ENCODE data around the gene KIF19.
"Not testable (repeated sequence)": the region's sequence is repeated elsewhere in the genome, so short reads cannot be mapped to it uniquely, and the experiment has no call there.

The KIF19 gene

DNA sequence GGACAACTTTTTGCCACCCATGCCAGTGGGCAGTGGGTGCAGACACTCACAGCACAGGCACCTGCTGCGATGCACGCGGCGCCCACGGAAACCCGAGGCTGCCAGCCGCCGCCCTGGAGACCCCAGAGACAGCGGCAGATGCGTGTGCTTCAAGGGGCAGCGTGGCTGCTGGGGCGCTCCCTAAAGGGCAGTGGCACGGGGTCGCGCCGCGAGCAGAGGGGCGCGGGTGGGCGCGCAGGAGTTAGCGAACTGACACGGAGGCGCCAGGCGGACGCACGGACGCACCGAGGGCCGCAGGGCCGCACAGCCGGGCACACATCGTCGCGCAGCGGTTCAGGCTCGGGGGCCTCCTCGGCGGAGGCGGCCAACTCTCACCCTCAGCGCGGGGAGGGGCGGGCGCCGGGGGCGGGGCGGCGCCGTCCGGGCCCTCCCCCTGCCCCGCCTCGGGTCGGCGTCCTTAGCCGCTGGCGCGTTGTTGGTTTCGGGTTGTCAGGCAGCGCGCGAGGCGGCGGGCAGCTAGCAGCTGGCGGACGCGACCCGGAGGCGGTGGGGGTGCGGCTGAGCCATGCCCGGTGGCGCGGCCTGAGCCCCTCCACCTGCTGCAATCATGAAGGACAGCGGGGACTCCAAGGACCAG lies at the start of gene KIF19:
Gene KIF19 (plus strand): TSS at position 484 of the 637 bp plus-strand sequence. CDS start 124 bp downstream, at position 608.
- no peak for DNase-seq (ENCODE audit: low read depth)

DNA sequence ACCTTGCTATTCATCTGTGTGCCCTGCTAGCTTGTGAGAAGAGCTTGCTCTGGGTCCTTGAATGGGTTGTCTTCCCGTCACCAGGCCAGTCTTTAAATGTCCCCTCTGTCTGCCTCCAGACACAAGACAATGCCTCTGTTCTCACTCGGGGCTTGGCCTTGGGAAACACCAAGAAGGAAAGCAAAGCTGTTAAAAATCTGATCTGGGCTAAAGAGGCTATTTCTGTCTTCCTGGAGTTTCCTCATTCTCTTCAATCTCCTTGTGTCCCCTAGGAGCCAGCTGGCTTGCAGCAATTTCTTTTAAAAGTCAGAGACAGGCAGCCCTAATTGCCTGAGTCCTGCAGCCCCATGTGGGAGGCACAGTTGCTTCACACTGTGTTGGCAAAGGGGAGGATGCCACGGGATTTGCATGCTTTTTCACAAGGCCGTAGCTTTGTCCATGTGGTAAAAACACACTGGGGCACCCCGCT lies 49.5 kb upstream of the KIF19 start:
- DNase-seq (ENCODE audit: low read depth): no peak

- no peak for DNase-seq (ENCODE audit: low read depth)
These were observed 48.1 kb upstream of the KIF19 start for GRCh38 chr17:74277935-74278334.

GRCh38 chr17:74279617-74280016 lies 46.4 kb upstream of the KIF19 start:
- not testable (repeated sequence) for DNase-seq (ENCODE audit: low read depth)

GRCh38 chr17:74280093-74280513 lies 45.9 kb upstream of the KIF19 start:
- DNase-seq (ENCODE audit: low read depth): no peak

- DNase-seq (ENCODE audit: low read depth): no peak
These were observed 44.2 kb upstream of the KIF19 start for GRCh38 chr17:74281799-74282198.

- DNase-seq (ENCODE audit: low read depth): not testable (repeated sequence)
These were observed 43.8 kb upstream of the KIF19 start for GRCh38 chr17:74282274-74282586.

DNA sequence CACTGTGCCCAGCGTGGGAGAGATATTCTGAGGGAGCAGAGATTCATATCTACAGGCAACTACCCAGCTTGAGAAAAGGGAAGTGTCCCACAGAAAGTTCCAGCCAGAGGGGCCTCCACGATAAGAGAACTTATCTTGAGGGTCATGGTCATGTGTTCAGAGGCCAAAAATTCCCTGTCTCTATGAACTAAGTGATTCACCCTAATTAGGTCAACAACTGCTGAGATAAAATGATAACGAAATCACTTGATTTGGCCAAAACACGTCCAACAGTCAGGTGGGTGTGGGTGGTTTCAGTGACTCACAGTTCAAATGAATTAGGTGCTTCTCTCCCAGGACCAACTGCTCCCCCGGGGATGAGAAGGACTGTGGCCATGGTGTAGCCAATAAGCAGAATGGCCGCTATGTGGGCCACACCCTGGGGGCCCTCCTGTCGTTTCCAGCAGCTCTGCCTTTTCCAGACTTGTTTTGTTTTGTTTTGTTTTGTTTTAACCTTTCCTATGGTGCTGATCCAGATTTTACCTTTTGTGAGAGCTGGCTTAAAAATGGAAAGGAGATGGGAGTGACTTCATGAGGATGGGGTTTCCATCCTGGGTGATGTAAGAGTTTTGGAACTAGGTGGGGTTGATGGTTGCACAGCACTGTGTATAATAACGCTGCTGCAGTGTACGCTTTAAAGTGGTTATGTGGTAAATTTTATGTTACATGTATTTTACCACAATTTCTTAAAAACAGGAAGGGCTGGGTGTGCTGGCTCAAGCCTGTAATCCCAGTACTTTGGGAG lies 43.2 kb upstream of the KIF19 start:
- no peak for DNase-seq (ENCODE audit: low read depth)

DNA sequence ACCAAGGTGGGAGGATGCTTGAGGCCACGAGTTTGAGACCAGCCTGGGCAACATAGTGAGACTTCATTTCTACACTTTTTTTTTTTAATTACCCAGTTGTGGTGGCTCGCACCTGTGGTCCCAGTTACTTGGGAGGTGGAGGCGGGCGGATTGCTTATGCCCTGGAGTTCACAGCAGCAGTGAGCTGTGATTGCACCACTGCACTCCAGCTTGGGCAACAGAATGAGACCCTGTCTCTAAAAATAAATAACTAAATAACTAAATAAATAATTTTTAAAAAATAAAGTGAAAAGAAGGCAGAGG lies 42.7 kb upstream of the KIF19 start:
- no peak for DNase-seq (ENCODE audit: low read depth)

- DNase-seq (ENCODE audit: low read depth): no peak
These were observed 38.9 kb upstream of the KIF19 start for GRCh38 chr17:74287031-74287602.

- no peak for DNase-seq (ENCODE audit: low read depth)
These were observed 37.2 kb upstream of the KIF19 start for GRCh38 chr17:74288785-74289184.

DNA sequence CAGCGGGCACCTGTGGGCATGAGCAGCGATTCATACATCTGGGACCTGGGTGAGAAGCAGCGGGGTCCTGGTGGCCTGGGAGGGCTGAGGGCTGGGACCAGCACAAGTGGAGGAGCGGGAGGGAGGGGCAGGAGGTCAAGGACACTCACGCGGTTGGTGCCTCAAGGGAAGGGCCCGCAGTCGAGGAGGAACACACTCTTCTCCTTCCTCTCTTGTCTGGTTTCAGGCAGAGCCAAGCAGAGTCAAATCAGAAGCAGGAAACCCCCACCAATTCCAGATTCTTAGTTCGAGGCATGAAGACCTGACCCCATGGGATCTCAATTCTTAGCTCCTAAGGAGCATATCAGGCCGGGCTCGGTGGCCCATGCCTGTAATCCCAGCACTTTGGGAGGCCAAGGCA lies 36.3 kb upstream of the KIF19 start:
- DNase-seq (ENCODE audit: low read depth): no peak

GRCh38 chr17:74290340-74290739 lies 35.7 kb upstream of the KIF19 start:
- DNase-seq (ENCODE audit: low read depth): no peak

- no peak for DNase-seq (ENCODE audit: low read depth)
These were observed 33.5 kb upstream of the KIF19 start for GRCh38 chr17:74292495-74292894.

- DNase-seq (ENCODE audit: low read depth): no peak
These were observed 30.1 kb upstream of the KIF19 start for GRCh38 chr17:74295625-74296547.

DNA sequence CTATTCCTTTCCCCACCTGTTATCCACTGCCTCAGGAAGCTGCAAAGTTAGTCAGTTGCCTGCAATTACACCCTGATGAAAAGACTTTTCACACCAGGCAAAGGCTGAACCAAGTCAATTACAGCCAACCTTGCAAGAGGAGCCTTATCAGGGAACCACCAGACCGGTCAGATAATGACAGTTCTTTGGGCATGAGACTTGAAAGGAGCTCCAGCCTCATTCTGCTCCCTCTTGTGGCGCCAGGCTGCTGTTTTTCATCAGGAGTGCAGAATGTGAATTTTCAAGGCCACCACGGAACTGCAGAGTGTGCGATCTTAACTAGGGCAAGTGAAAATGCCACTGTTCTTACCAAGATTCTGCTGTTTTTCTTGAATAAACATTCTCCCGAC lies 29.5 kb upstream of the KIF19 start:
- DNase-seq (ENCODE audit: low read depth): no peak

GRCh38 chr17:74297941-74298340 lies 28.1 kb upstream of the KIF19 start:
- DNase-seq (ENCODE audit: low read depth): no peak

DNA sequence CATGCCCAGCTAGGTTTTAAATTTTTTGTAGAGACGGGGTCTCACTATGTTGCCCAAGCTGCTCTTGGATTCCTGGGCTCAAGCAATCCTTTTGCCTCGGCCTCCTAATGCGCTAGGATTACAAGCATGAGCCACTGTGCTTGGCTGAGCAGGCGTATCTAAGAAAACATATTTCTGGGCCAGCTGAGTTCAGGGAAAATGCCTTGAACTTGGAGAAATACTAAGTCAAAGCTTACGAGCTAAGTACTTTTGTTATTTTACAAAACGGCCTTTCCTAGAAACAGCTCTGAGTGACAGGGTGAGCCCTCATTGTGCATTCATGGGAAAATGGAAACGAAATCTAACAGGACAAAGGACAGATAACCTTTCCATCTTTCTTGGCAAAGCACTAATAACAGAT lies 27.2 kb upstream of the KIF19 start:
- no peak for DNase-seq (ENCODE audit: low read depth)

DNA sequence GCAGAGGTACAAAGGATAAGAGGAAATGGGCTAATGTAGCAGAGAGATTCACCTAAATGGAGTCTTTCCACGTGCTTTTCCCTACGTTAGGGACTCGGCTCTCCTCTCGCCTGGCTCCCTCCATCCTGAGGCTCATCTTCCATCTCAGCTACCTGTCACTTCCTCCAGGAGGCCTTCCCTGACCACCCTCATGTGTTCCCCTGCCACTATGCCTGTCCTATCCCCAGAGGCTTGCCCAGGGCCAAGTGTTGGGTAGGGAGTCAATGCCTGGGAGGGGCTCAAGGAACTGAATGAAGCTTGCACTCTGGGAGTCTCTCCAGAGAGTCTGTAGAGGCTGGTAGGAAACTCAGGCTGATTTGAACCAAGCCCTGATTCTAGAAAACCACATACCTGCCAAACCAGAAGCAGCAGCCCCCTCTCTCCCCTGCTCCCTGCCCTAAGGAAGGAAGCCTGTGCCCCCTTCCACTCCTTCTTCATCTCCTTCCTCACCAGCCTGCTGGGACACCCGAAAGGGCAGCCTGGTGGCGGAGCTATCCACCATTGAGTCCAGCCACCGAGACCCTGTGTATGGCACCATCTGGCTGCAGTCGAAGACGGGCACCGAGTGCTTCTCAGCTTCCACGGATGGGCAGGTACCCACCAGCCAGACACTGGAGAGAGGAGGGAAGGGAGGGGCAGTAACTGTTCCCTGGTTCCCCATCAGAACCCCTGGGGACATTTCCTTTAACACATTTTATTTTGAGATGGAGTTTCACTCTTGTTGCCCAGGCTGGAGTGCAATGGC lies 26.6 kb upstream of the KIF19 start:
- DNase-seq (ENCODE audit: low read depth): no peak

- no peak for DNase-seq (ENCODE audit: low read depth)
These were observed 22.7 kb upstream of the KIF19 start for GRCh38 chr17:74303305-74303704.

DNA sequence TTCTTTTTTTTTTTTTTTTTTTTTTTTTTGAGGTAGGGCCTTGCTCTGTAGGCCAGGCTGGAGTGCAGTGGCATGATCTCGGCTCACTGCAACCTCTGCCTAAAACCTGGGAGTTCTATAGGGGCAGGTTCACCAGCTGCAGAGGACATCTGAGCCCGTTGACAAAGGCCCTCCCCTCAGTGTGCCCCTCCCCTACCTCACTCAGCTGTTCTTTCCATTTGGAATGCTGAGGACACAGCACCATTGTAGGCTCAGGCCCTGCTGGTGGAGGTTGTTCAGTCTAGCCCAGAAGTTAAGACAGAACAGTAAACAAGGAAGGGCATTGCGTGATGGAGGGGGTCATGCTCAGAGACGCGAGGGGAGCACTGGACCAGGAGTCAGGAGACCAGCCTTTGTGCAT lies 21.8 kb upstream of the KIF19 start:
- no peak for DNase-seq (ENCODE audit: low read depth)

Measured in GM04503 (cell line).